ENCODE measurements around the gene KIF21B. TPM values are rescaled to one million over a fixed set of nuclear protein-coding genes. Genes with fewer than 3 reads are reported as not detected.

Gene KIF21B
- total RNA-seq, 5 donors from 2014 or later (not counting 1 experiment from before 2014, with no cell fraction given): 70.8 to 110 (median 101) TPM

GRCh38 chr1:201014816-201015200, 8.7 kb downstream of the KIF21B start:
- H3K36me3 ChIP-seq (ENCODE audit: control insufficient read depth in 2 of 2, extremely low read depth in 1 of 2, insufficient read depth in 1 of 2, low read length in 1 of 2): peaks cover 0 to 19% of the 10 kb centered on the region in 2 donors
- H3K4me3 ChIP-seq (ENCODE audit: control insufficient read depth in 1 of 2, extremely low read depth in 1 of 2, low read length in 1 of 2): no peak overlapping the region
- Mint-ChIP-seq H3K4me3 (peak overlapping the region in 1 of 3 donors; percentile 99), H3K9me3 (no peaks in the 10 kb centered on the region), H3K27ac (peak overlapping the region in 1 of 2 donors; percentile 22), H3K36me3 (peaks cover 5% of the 10 kb centered on the region), H3K27me3 (no peaks in the 10 kb centered on the region), H3K4me1 (peaks cover 83 to 93% (median 91%) of the 10 kb centered on the region in 3 donors)
- DNase-seq: no peak
- no peak overlapping the region for H3K27ac ChIP-seq (ENCODE audit: low read length)
- no peak for ATAC-seq (replicated peaks in 1 of 4)
- H3K9me3 ChIP-seq: no peaks in the 10 kb centered on the region
- CTCF ChIA-PET: interaction anchor here in 1 of 2 donors (0.6 to 1.6 kb wide), 2 partner anchors 31 to 43 kb away, joined by 4 to 8 read pairs; no protein-coding TSS in a partner anchor
- whole genome bisulfite sequencing (ENCODE audit: insufficient coverage): 100% methylated on average over 1 of the region's 3 CpGs
- H3K4me1 ChIP-seq (ENCODE audit: control insufficient read depth in 1 of 2, extremely low read depth in 1 of 2, insufficient read depth in 2 of 2, low read length in 2 of 2): peaks cover 51 to 98% of the 10 kb centered on the region in 2 experiments
- POLR2A ChIA-PET: interaction anchor here in 1 of 2 donors (0.6 kb wide), 1 partner anchor 87 kb away, joined by 5 read pairs; no protein-coding TSS in a partner anchor
- H3K27me3 ChIP-seq (replicated peaks in 1 of 2; ENCODE audit: control insufficient read depth in 2 of 2, extremely low read depth in 1 of 2, insufficient read depth in 2 of 2, low read length in 1 of 2): no peaks in the 10 kb centered on the region

GRCh38 chr1:201013991-201014815, 9.3 kb downstream of the KIF21B start:
- Mint-ChIP-seq H3K4me3 (peak overlapping the region in 1 of 3 donors; percentile 99), H3K27ac (peak overlapping the region in 1 of 2 donors; percentile 22), H3K9me3 (no peaks in the 10 kb centered on the region), H3K27me3 (no peaks in the 10 kb centered on the region), H3K4me1 (peaks cover 77 to 93% (median 91%) of the 10 kb centered on the region in 3 donors), H3K36me3 (peaks cover 9% of the 10 kb centered on the region)
- ChIA-PET CTCF (interaction anchor here in 1 of 2 donors (0.6 kb wide), 1 partner anchor 31 kb away, joined by 4 read pairs; no protein-coding TSS in a partner anchor), POLR2A (interaction anchor here in 1 of 2 donors (0.6 kb wide), 1 partner anchor 87 kb away, joined by 5 read pairs; no protein-coding TSS in a partner anchor)
- Histone ChIP-seq H3K27me3 (replicated peaks in 1 of 2; ENCODE audit: control insufficient read depth in 2 of 2, extremely low read depth in 1 of 2, insufficient read depth in 2 of 2, low read length in 1 of 2) (no peaks in the 10 kb centered on the region), H3K4me3 (ENCODE audit: control insufficient read depth in 1 of 2, extremely low read depth in 1 of 2, low read length in 1 of 2) (no peak overlapping the region), H3K9me3 (no peaks in the 10 kb centered on the region), H3K4me1 (ENCODE audit: control insufficient read depth in 1 of 2, extremely low read depth in 1 of 2, insufficient read depth in 2 of 2, low read length in 2 of 2) (peaks cover 47 to 96% of the 10 kb centered on the region in 2 experiments), H3K27ac (ENCODE audit: low read length) (no peak overlapping the region), H3K36me3 (ENCODE audit: control insufficient read depth in 2 of 2, extremely low read depth in 1 of 2, insufficient read depth in 1 of 2, low read length in 1 of 2) (peaks cover 0 to 24% of the 10 kb centered on the region in 2 donors)
- 98% methylated on average over 13 of the region's 33 CpGs for WGBS (ENCODE audit: insufficient coverage)
- ATAC-seq (replicated peaks in 1 of 4) (no peak), DNase-seq (no peak)

- ATAC-seq (replicated peaks in 1 of 4): peak in 1 of 4 experiments; percentile 38
Observed at GRCh38 chr1:201013031-201013485, 10.5 kb downstream of the KIF21B start.

GRCh38 chr1:201011616-201012015, 11.9 kb downstream of the KIF21B start:
- WGBS (ENCODE audit: insufficient coverage): 75% methylated on average over 1 of the region's 3 CpGs

More at GRCh38 chr1:201013031-201013485, 10.5 kb downstream of the KIF21B start:
- no peak overlapping the region for H3K27ac ChIP-seq (ENCODE audit: low read length)
- Mint-ChIP-seq H3K27me3 (no peaks in the 10 kb centered on the region), H3K4me1 (peaks cover 65 to 92% (median 90%) of the 10 kb centered on the region in 3 donors), H3K4me3 (peak overlapping the region in 2 of 3 donors; percentile 31 to 49), H3K36me3 (peaks cover 8% of the 10 kb centered on the region), H3K27ac (peak overlapping the region; percentile 52 to 84), H3K9me3 (no peaks in the 10 kb centered on the region)
- H3K4me3 ChIP-seq (ENCODE audit: control insufficient read depth in 1 of 2, extremely low read depth in 1 of 2, low read length in 1 of 2): no peak overlapping the region
- POLR2A ChIA-PET: no interaction called here
- H3K36me3 ChIP-seq (ENCODE audit: control insufficient read depth in 2 of 2, extremely low read depth in 1 of 2, insufficient read depth in 1 of 2, low read length in 1 of 2): peaks cover 0 to 32% of the 10 kb centered on the region in 2 donors
- peaks cover 37 to 96% of the 10 kb centered on the region in 2 experiments for H3K4me1 ChIP-seq (ENCODE audit: control insufficient read depth in 1 of 2, extremely low read depth in 1 of 2, insufficient read depth in 2 of 2, low read length in 2 of 2)
- CTCF ChIA-PET: no interaction called here
- WGBS (ENCODE audit: insufficient coverage): 39% methylated on average over 2 of the region's 4 CpGs
- H3K27me3 ChIP-seq (replicated peaks in 1 of 2; ENCODE audit: control insufficient read depth in 2 of 2, extremely low read depth in 1 of 2, insufficient read depth in 2 of 2, low read length in 1 of 2): no peaks in the 10 kb centered on the region
- H3K9me3 ChIP-seq: no peaks in the 10 kb centered on the region
- DNase-seq: peak in 3 of 35 experiments; percentile 10 to 45 (median 25)

GRCh38 chr1:201009962-201010645, 13.4 kb downstream of the KIF21B start:
- Histone ChIP-seq H3K36me3 (ENCODE audit: control insufficient read depth in 2 of 2, extremely low read depth in 1 of 2, insufficient read depth in 1 of 2, low read length in 1 of 2) (peaks cover 9 to 45% of the 10 kb centered on the region in 2 donors), H3K4me3 (ENCODE audit: control insufficient read depth in 1 of 2, extremely low read depth in 1 of 2, low read length in 1 of 2) (no peak overlapping the region), H3K4me1 (ENCODE audit: control insufficient read depth in 1 of 2, extremely low read depth in 1 of 2, insufficient read depth in 2 of 2, low read length in 2 of 2) (peaks cover 14 to 73% of the 10 kb centered on the region in 2 experiments), H3K9me3 (no peaks in the 10 kb centered on the region), H3K27ac (ENCODE audit: low read length) (no peak overlapping the region), H3K27me3 (replicated peaks in 1 of 2; ENCODE audit: control insufficient read depth in 2 of 2, extremely low read depth in 1 of 2, insufficient read depth in 2 of 2, low read length in 1 of 2) (no peaks in the 10 kb centered on the region)
- H3K4me1 Mint-ChIP-seq: peaks cover 37 to 63% (median 61%) of the 10 kb centered on the region in 3 donors
- ATAC-seq (replicated peaks in 1 of 4): no peak
- H3K9me3 Mint-ChIP-seq: no peaks in the 10 kb centered on the region
- no peaks in the 10 kb centered on the region for H3K27me3 Mint-ChIP-seq
- POLR2A ChIA-PET: no interaction called here
- 94% methylated on average over 7 of the region's 11 CpGs for WGBS (ENCODE audit: insufficient coverage)
- H3K36me3 Mint-ChIP-seq: peaks cover 9% of the 10 kb centered on the region
- no peak overlapping the region for H3K4me3 Mint-ChIP-seq
- DNase-seq: no peak
- CTCF ChIA-PET: no interaction called here
- peak overlapping the region in 1 of 2 donors; percentile 4 for H3K27ac Mint-ChIP-seq

More at GRCh38 chr1:201011616-201012015, 11.9 kb downstream of the KIF21B start:
- Histone ChIP-seq H3K4me1 (ENCODE audit: control insufficient read depth in 1 of 2, extremely low read depth in 1 of 2, insufficient read depth in 2 of 2, low read length in 2 of 2) (peaks cover 23 to 88% of the 10 kb centered on the region in 2 experiments), H3K9me3 (no peaks in the 10 kb centered on the region), H3K36me3 (ENCODE audit: control insufficient read depth in 2 of 2, extremely low read depth in 1 of 2, insufficient read depth in 1 of 2, low read length in 1 of 2) (peaks cover 0 to 33% of the 10 kb centered on the region in 2 donors), H3K27me3 (replicated peaks in 1 of 2; ENCODE audit: control insufficient read depth in 2 of 2, extremely low read depth in 1 of 2, insufficient read depth in 2 of 2, low read length in 1 of 2) (no peaks in the 10 kb centered on the region), H3K4me3 (ENCODE audit: control insufficient read depth in 1 of 2, extremely low read depth in 1 of 2, low read length in 1 of 2) (no peak overlapping the region), H3K27ac (ENCODE audit: low read length) (no peak overlapping the region)
- ChIA-PET CTCF (no interaction called here), POLR2A (no interaction called here)
- Mint-ChIP-seq H3K9me3 (no peaks in the 10 kb centered on the region), H3K4me3 (peak overlapping the region in 1 of 3 donors; percentile 40), H3K27ac (peak overlapping the region; percentile 9 to 21), H3K36me3 (peaks cover 8% of the 10 kb centered on the region), H3K4me1 (peaks cover 51 to 78% (median 76%) of the 10 kb centered on the region in 3 donors), H3K27me3 (no peaks in the 10 kb centered on the region)
- ATAC-seq (replicated peaks in 1 of 4) (no peak), DNase-seq (no peak)
